Endothelial cell of umbilical vein (primary cell): ENCODE results near the gene BORCS6. TPM values are rescaled to one million over a fixed set of nuclear protein-coding genes. Genes with fewer than 3 reads are reported as not detected.

Source experiments
- BruUV-seq: library from RNA; stranded (reverse); fragments of 400-500 nt; replicated peaks from 2 replicates; lab custom pipeline; 2021; lab: Mats Ljungman, UMichigan
- CTCF ChIA-PET: fragments of 300-600, 350-600 bp; sonication (Branson Sonifier 250); formaldehyde crosslinking; loops from one replicate; lab custom pipeline; 2021; ENCODE audit warnings: antibody characterized with exemption, inconsistent platforms; lab: Charles Lee
- POLR2A ChIA-PET: fragments of 300-600, 350-600 bp; sonication (Branson Sonifier 250); formaldehyde crosslinking; loops from one replicate; lab custom pipeline; 2021; ENCODE audit warnings: antibody characterized with exemption, inconsistent platforms; lab: Charles Lee
- DNase-seq: peaks from one replicate; pipeline ENCODE4 v3.0.0-alpha.2; 2011; ENCODE audit warnings: low read depth, low spot score
- FAIRE-seq: peaks from 2 replicates; lab custom pipeline; 2011; peaks lifted over from hg19 to GRCh38; lab: Jason Lieb, UNC
- H2AFZ ChIP-seq: 2 replicates; pipeline ENCODE4 v1.6.0; 2012; ENCODE audit warnings: low read depth, low read length, control low read depth, inconsistent platforms
- H3K27ac ChIP-seq: 2 replicates; pipeline ENCODE4 v1.5.1; 2011; ENCODE audit warnings: low read depth, mild to moderate bottlenecking, control low read depth, low read length, moderate library complexity; ENCODE audit not compliant: insufficient read depth
- H3K27me3 ChIP-seq, 2 experiments: 2 replicates each; pipeline versions ENCODE4 v1.6.0 to v1.6.1; 2011; ENCODE audit warnings: low read length in 2 of 2, mixed read lengths in 1 of 2; ENCODE audit not compliant: control insufficient read depth in 2 of 2, insufficient read depth in 2 of 2
- H3K36me3 ChIP-seq, 2 experiments: 2 replicates in 1 of 2; 3 replicates in 1 of 2; pipeline ENCODE4 v1.5.1; 2011; ENCODE audit warnings: low read length in 2 of 2, mild to moderate bottlenecking in 1 of 2, moderate library complexity in 1 of 2; ENCODE audit not compliant: control insufficient read depth in 2 of 2, insufficient read depth in 2 of 2; ENCODE audit errors: extremely low read depth in 1 of 2
- H3K4me1 ChIP-seq: 3 replicates; pipeline ENCODE4 v1.5.1; 2011; ENCODE audit warnings: mild to moderate bottlenecking, low read length; ENCODE audit not compliant: control insufficient read depth, insufficient read depth; ENCODE audit errors: extremely low read depth
- H3K4me2 ChIP-seq: 2 replicates; pipeline ENCODE4 v1.6.1; 2011; ENCODE audit warnings: low read length, control low read depth, mixed read lengths; ENCODE audit not compliant: insufficient read depth
- H3K4me3 ChIP-seq, 3 experiments: fragments of 200-600 bp in 1 of 3; sonication (generic), shearing (Covaris generic) in 1 of 3; replicated peaks in 1 of 3; 2 replicates each; pipeline ENCODE4 v1.5.1; 2011 to 2016; ENCODE audit warnings: control low read depth in 3 of 3, low read length in 3 of 3, mild to moderate bottlenecking in 2 of 3, inconsistent platforms in 1 of 3, low read depth in 1 of 3, moderate library complexity in 1 of 3; ENCODE audit not compliant: insufficient read depth in 1 of 3
- H3K79me2 ChIP-seq: 2 replicates; pipeline ENCODE4 v1.6.0; 2012; ENCODE audit warnings: low read length, inconsistent platforms; ENCODE audit not compliant: control insufficient read depth, insufficient read depth
- H3K9ac ChIP-seq: replicated peaks from 2 replicates; pipeline ENCODE3; 2011; ENCODE audit warnings: low read length, control low read depth; ENCODE audit not compliant: insufficient read depth; ENCODE audit errors: extremely low read depth
- H3K9me1 ChIP-seq: replicated peaks from 3 replicates; pipeline ENCODE4 v1.6.0; 2011; ENCODE audit warnings: mild to moderate bottlenecking, low read length; ENCODE audit not compliant: control insufficient read depth, insufficient read depth; ENCODE audit errors: extremely low read depth
- H3K9me3 ChIP-seq: replicated peaks from 2 replicates; pipeline ENCODE4 v1.5.1; 2012; ENCODE audit warnings: low read length, inconsistent platforms; ENCODE audit not compliant: control insufficient read depth, insufficient read depth
- H4K20me1 ChIP-seq: replicated peaks from 2 replicates; pipeline ENCODE3; 2011; ENCODE audit warnings: mild to moderate bottlenecking, low read length; ENCODE audit not compliant: control insufficient read depth, insufficient read depth; ENCODE audit errors: extremely low read depth
- EZH2 ChIP-seq: IDR thresholded peaks from 2 replicates; pipeline ENCODE4 v1.6.1; 2012; ENCODE audit warnings: borderline replicate concordance, low read depth, mild to moderate bottlenecking, moderate library complexity, low read length, inconsistent platforms; ENCODE audit not compliant: severe bottlenecking
- FOS ChIP-seq: IDR thresholded peaks from 2 replicates; pipeline ENCODE4 v1.6.1; 2011; ENCODE audit warnings: mild to moderate bottlenecking, low read length, moderate library complexity, borderline replicate concordance; ENCODE audit not compliant: insufficient read depth
- GATA2 ChIP-seq: IDR thresholded peaks from 2 replicates; pipeline ENCODE4 v1.7.0; 2011; ENCODE audit warnings: low read depth, mild to moderate bottlenecking, moderate library complexity, mixed read lengths, low read length; ENCODE audit not compliant: insufficient read length, insufficient read depth
- JUN ChIP-seq: IDR thresholded peaks from 2 replicates; pipeline ENCODE4 v1.6.1; 2011; ENCODE audit warnings: borderline replicate concordance, low read depth; ENCODE audit not compliant: insufficient read length, insufficient read depth
- MYC ChIP-seq: IDR thresholded peaks from one replicate; pipeline ENCODE4 v1.6.1; 2011; ENCODE audit warnings: mild to moderate bottlenecking, low read depth, low read length
- POLR2A ChIP-seq: IDR thresholded peaks from 2 replicates; pipeline ENCODE4 v1.6.1; 2012; ENCODE audit warnings: low read depth, mild to moderate bottlenecking, control low read depth, low read length
- POLR2AphosphoS5 ChIP-seq: IDR thresholded peaks from 2 replicates; pipeline ENCODE4 v1.6.1; 2012; ENCODE audit warnings: low read depth, mild to moderate bottlenecking, control low read depth, low read length, moderate library complexity; ENCODE audit not compliant: insufficient read depth
- dilution Hi-C: fragments of 300-500 bp; cut with MboI; formaldehyde crosslinking; loops from one replicate; pipeline ENCODE4 v1.15.0; 2019; ENCODE audit warnings: low sequenced_read_pairs; ENCODE audit not compliant: extremely low pct_ligation_motif_present
- intact Hi-C: fragments of 100-400 bp; cut with micrococcal nuclease; formaldehyde crosslinking; loops from one replicate; pipeline ENCODE4 v1.10.0; 2022
- polyA plus RNA-seq, 4 experiments: library from polyadenylated mRNA; depleted of rRNA in 3 of 4; stranded (reverse) in 3 of 4; unstranded in 1 of 4; fragments of >200 nt; gene quantifications; 2 replicates each; pipeline versions ENCODE4 v1.2.1 to v1.2.3, GENCODE V29; 2011 to 2012; ENCODE audit warnings: missing spikeins in 1 of 4
- total RNA-seq: library from RNA; stranded (reverse); gene quantifications from 2 replicates; pipeline ENCODE4 v1.2.3, GENCODE V29; 2021
- TF ChIP-seq, protein P1 (sequence below): IDR thresholded peaks from 2 replicates; pipeline ENCODE4 v1.6.1; 2011; ENCODE audit not compliant: insufficient read depth, insufficient read length
- TF ChIP-seq, protein P2 (sequence below), 2 donors: IDR thresholded peaks; 1 replicate in 1 of 2; 2 replicates in 1 of 2; pipeline ENCODE4 v1.5.1; 2011; ENCODE audit warnings: low read length in 2 of 2, mild to moderate bottlenecking in 2 of 2, moderate library complexity in 2 of 2, control low read depth in 1 of 2, inconsistent platforms in 1 of 2, low read depth in 1 of 2; ENCODE audit not compliant: insufficient read depth in 1 of 2; ENCODE audit errors: extremely low read depth in 1 of 2

BORCS6 gene
- total and polyA plus RNA-seq, 2 donors (not counting 3 experiments of a cell fraction or from before 2014, with no cell fraction given), result 8.0 to 9.0 TPM

DNA sequence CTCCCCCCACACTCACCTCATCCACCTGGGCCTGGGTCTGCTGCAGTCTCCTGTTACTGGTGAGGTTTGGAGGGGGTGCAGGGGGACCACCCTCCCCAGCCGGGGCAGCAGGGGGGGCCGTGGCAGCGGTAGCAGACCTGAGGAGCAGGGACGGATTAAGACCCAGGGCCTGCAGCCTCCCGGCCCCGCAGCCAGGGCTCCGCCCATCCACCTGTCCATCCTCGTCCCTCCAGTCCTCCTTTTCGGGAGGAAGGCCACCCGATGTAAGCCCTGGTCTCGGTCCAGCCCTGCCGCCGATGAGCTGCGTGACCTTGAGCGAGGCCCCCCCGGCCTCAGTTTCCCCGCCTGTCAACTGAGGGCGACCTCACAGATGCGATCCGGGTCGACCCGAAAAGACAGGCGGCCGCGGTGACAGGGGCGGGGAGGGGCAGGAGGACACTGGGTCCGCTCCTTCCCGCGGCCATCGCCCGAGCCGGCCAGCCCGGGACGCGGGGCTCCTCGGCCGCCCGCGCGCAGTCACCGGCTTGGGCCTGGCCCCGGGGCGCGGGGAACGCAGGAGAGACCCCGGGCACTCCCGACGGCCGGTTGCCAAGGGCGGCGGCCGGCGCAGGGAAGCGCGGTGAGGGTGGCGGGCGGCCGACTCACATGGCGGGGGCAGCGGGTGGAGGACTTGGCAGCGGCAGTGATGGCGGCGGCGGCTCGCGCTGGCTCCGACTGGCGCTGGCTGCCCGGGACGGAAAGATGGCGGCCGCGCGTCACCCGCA, 27.6 kb downstream of the BORCS6 start, which contains the start of gene VAMP2:
VAMP2 (minus strand) TSS at position 716 of the 764 bp plus-strand sequence; CDS start at position 647, 69 bp downstream.
- TF ChIP-seq EZH2 (no peak), POLR2A (peak; percentile 71), MYC (no peak), FOS (no peak), JUN (no peak), POLR2AphosphoS5 (peak; percentile 88), GATA2 (no peak)
- TF ChIP-seq, protein P1, sequence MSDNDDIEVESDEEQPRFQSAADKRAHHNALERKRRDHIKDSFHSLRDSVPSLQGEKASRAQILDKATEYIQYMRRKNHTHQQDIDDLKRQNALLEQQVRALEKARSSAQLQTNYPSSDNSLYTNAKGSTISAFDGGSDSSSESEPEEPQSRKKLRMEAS, result no peak
- TF ChIP-seq, protein P2, sequence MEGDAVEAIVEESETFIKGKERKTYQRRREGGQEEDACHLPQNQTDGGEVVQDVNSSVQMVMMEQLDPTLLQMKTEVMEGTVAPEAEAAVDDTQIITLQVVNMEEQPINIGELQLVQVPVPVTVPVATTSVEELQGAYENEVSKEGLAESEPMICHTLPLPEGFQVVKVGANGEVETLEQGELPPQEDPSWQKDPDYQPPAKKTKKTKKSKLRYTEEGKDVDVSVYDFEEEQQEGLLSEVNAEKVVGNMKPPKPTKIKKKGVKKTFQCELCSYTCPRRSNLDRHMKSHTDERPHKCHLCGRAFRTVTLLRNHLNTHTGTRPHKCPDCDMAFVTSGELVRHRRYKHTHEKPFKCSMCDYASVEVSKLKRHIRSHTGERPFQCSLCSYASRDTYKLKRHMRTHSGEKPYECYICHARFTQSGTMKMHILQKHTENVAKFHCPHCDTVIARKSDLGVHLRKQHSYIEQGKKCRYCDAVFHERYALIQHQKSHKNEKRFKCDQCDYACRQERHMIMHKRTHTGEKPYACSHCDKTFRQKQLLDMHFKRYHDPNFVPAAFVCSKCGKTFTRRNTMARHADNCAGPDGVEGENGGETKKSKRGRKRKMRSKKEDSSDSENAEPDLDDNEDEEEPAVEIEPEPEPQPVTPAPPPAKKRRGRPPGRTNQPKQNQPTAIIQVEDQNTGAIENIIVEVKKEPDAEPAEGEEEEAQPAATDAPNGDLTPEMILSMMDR (IDR thresholded peaks at IDR 0.05; ENCODE audit: extremely low read depth in 1 of 2, insufficient read depth in 1 of 2, low read depth in 1 of 2, low read length in 2 of 2), result no peak
- no peak for FAIRE-seq
- H3K9ac ChIP-seq, result peak within 1 kb of the TSS; percentile 99

More for the DNA sequence above, 27.6 kb downstream of the BORCS6 start, which contains the start of gene VAMP2:
- Histone ChIP-seq H4K20me1 (no peaks in the 10 kb centered on the region), H3K27me3 (no peaks in the 10 kb centered on the region), H3K4me2 (peak within 1 kb of the TSS; percentile 51), H3K9me1 (no peaks in the 10 kb centered on the region), H3K9me3 (no peaks in the 10 kb centered on the region), H3K36me3 (peaks cover 2 to 7% of the 10 kb centered on the region in 2 experiments), H3K4me1 (peaks cover 20% of the 10 kb centered on the region), H3K4me3 (peak within 1 kb of the TSS; percentile 55 to 99 (median 67)), H3K27ac (peak within 1 kb of the TSS; percentile 87), H3K79me2 (peaks cover 20% of the 10 kb centered on the region), H2AFZ (peak within 1 kb of the TSS; percentile 91)
- peak; percentile 58 for DNase-seq
- ChIA-PET CTCF (interaction anchor here (6.3 kb wide), 1 partner anchor 24 kb away, joined by 72 read pairs; no protein-coding TSS in a partner anchor), POLR2A (no interaction called here)
- no TSS peak for BruUV-seq
- intact Hi-C loops (no loop called here), dilution Hi-C loops (no loop called here)
